Measurements from ENCODE around the gene XRCC4. TPM values are rescaled to one million over a fixed set of nuclear protein-coding genes. Genes with fewer than 3 reads are reported as not detected.

The XRCC4 gene
- polyA plus RNA-seq, 1 donor (not counting 4 experiments of a cell fraction or from before 2014, with no cell fraction given), result 10.9 TPM

DNA sequence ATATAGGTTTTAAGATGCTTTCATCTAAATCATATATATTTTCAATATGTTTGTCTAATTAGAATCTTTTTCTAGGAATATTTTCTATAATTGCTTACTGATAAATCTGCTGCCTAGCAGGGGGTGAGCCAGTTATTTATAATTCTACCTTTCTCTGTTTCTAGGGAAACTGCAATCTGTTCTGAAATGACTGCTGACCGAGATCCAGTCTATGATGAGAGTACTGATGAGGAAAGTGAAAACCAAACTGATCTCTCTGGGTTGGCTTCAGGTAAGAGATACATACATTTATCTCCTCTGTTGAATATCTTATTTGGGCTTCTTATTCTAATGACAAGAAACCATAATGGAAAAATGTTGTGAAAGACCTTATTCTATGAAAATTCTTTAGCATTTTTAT is 127.3 kb downstream of the XRCC4 start:
- H2AFZ ChIP-seq (ENCODE audit: control insufficient read depth, low read length), result no peak overlapping the region
- no peak overlapping the region for H3K9ac ChIP-seq (ENCODE audit: control insufficient read depth, extremely low read depth, insufficient read depth, low read length)
- FAIRE-seq, result no peak
- H3K4me2 ChIP-seq (ENCODE audit: control insufficient read depth, extremely low read depth, insufficient read depth, low read depth, low read length), result no peak overlapping the region
- H3K4me1 ChIP-seq (ENCODE audit: control insufficient read depth, extremely low read depth, insufficient read depth, low read length), result no peaks in the 10 kb centered on the region
- dilution Hi-C loops (cut with MboI; ENCODE audit: extremely low pct_ligation_motif_present, low sequenced_read_pairs), result no loop called here
- no peaks in the 10 kb centered on the region for H3K79me2 ChIP-seq (ENCODE audit: control insufficient read depth, insufficient read depth, low read length)
- TF ChIP-seq EZH2 (IDR thresholded peaks at IDR 0.05; ENCODE audit: low read length), result no peak
- TF ChIP-seq, protein P1, sequence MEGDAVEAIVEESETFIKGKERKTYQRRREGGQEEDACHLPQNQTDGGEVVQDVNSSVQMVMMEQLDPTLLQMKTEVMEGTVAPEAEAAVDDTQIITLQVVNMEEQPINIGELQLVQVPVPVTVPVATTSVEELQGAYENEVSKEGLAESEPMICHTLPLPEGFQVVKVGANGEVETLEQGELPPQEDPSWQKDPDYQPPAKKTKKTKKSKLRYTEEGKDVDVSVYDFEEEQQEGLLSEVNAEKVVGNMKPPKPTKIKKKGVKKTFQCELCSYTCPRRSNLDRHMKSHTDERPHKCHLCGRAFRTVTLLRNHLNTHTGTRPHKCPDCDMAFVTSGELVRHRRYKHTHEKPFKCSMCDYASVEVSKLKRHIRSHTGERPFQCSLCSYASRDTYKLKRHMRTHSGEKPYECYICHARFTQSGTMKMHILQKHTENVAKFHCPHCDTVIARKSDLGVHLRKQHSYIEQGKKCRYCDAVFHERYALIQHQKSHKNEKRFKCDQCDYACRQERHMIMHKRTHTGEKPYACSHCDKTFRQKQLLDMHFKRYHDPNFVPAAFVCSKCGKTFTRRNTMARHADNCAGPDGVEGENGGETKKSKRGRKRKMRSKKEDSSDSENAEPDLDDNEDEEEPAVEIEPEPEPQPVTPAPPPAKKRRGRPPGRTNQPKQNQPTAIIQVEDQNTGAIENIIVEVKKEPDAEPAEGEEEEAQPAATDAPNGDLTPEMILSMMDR (optimal IDR thresholded peaks at IDR 0.05 in 1 of 3, IDR thresholded peaks at IDR 0.05 in 1 of 3, conservative IDR thresholded peaks at IDR 0.05 in 1 of 3; ENCODE audit: extremely low read depth in 1 of 3, insufficient read depth in 2 of 3, low read length in 3 of 3), result no peak
- no peaks in the 10 kb centered on the region for H3K9me1 ChIP-seq (ENCODE audit: control insufficient read depth, extremely low read depth, insufficient read depth, low read length)
- no peak overlapping the region for H3K4me3 ChIP-seq (ENCODE audit: control insufficient read depth in 2 of 3, extremely low read depth in 1 of 3, insufficient read depth in 2 of 3, low read depth in 1 of 3, low read length in 3 of 3)
- DNase-seq (ENCODE audit: low read depth, low spot score), result no peak
- no peaks in the 10 kb centered on the region for H4K20me1 ChIP-seq (ENCODE audit: control insufficient read depth, extremely low read depth, insufficient read depth, low read length)
- H3K27me3 ChIP-seq (ENCODE audit: control insufficient read depth, extremely low read depth, insufficient read depth, low read length), result no peaks in the 10 kb centered on the region
- peaks cover 2 to 5% of the 10 kb centered on the region in 2 experiments for H3K36me3 ChIP-seq (ENCODE audit: control insufficient read depth in 2 of 2, extremely low read depth in 1 of 2, insufficient read depth in 2 of 2, low read length in 2 of 2)
- no peaks in the 10 kb centered on the region for H3K9me3 ChIP-seq (ENCODE audit: control insufficient read depth, low read depth, low read length)
- no peak overlapping the region for H3K27ac ChIP-seq (ENCODE audit: control insufficient read depth, insufficient read depth, low read length)

- dilution Hi-C loops (cut with MboI; ENCODE audit: extremely low pct_ligation_motif_present, low sequenced_read_pairs), result no loop called here
- Histone ChIP-seq H2AFZ (ENCODE audit: control insufficient read depth, low read length) (no peak overlapping the region), H3K36me3 (ENCODE audit: control insufficient read depth in 2 of 2, extremely low read depth in 1 of 2, insufficient read depth in 2 of 2, low read length in 2 of 2) (no peaks in the 10 kb centered on the region), H3K27ac (ENCODE audit: control insufficient read depth, insufficient read depth, low read length) (no peak overlapping the region), H3K4me3 (ENCODE audit: control insufficient read depth in 2 of 3, extremely low read depth in 1 of 3, insufficient read depth in 2 of 3, low read depth in 1 of 3, low read length in 3 of 3) (no peak overlapping the region), H3K9me1 (ENCODE audit: control insufficient read depth, extremely low read depth, insufficient read depth, low read length) (no peaks in the 10 kb centered on the region), H3K9ac (ENCODE audit: control insufficient read depth, extremely low read depth, insufficient read depth, low read length) (no peak overlapping the region), H3K4me1 (ENCODE audit: control insufficient read depth, extremely low read depth, insufficient read depth, low read length) (no peaks in the 10 kb centered on the region), H3K27me3 (ENCODE audit: control insufficient read depth, extremely low read depth, insufficient read depth, low read length) (no peaks in the 10 kb centered on the region), H3K9me3 (ENCODE audit: control insufficient read depth, low read depth, low read length) (no peaks in the 10 kb centered on the region), H4K20me1 (ENCODE audit: control insufficient read depth, extremely low read depth, insufficient read depth, low read length) (no peaks in the 10 kb centered on the region), H3K4me2 (ENCODE audit: control insufficient read depth, extremely low read depth, insufficient read depth, low read depth, low read length) (no peak overlapping the region), H3K79me2 (ENCODE audit: control insufficient read depth, insufficient read depth, low read length) (no peaks in the 10 kb centered on the region)
- no peak for FAIRE-seq
- TF ChIP-seq EZH2 (IDR thresholded peaks at IDR 0.05; ENCODE audit: low read length), result no peak
- TF ChIP-seq, protein P1 (optimal IDR thresholded peaks at IDR 0.05 in 1 of 3, IDR thresholded peaks at IDR 0.05 in 1 of 3, conservative IDR thresholded peaks at IDR 0.05 in 1 of 3; ENCODE audit: extremely low read depth in 1 of 3, insufficient read depth in 2 of 3, low read length in 3 of 3), result no peak
- no peak for DNase-seq (ENCODE audit: low read depth, low spot score)
Observed at GRCh38 chr5:83209963-83210362, 132.6 kb downstream of the XRCC4 start.

Measured in keratinocyte (primary cell).